K562 (cell line): ENCODE measurements around the gene MRPL38. TPM values are rescaled to one million over a fixed set of nuclear protein-coding genes. Genes with fewer than 3 reads are reported as not detected.

Experiments
- BHLHE40 ChIP-seq: IDR thresholded peaks from 2 replicates; pipeline ENCODE4 v1.6.1; 2011; ENCODE audit warnings: low read length, improper control_type of control experiment
- CBX3 ChIP-seq, 2 experiments: IDR thresholded peaks; 1 replicate in 1 of 2; 2 replicates in 1 of 2; pipeline ENCODE4 v1.6.1; 2012; ENCODE audit warnings: inconsistent platforms in 2 of 2, low read length in 2 of 2, borderline replicate concordance in 1 of 2, control low read depth in 1 of 2
- CHD1 ChIP-seq: fragments of 200-600 bp; sonication (generic); IDR thresholded peaks from one replicate; pipeline ENCODE4 v1.6.1; 2012; ENCODE audit warnings: mild to moderate bottlenecking, moderate library complexity, low read length, inconsistent platforms
- CHD2 ChIP-seq: IDR thresholded peaks from 2 replicates; pipeline ENCODE4 v1.6.1; 2011; ENCODE audit warnings: low read depth, low read length
- DMBX1 ChIP-seq: fragments of 250-450 bp; sonication (Bioruptor Pico); IDR thresholded peaks from 2 replicates; pipeline ENCODE4 v1.8.0; 2022; ENCODE audit warnings: inconsistent platforms, mild to moderate bottlenecking, moderate library complexity, borderline replicate concordance
- GTF2B ChIP-seq: IDR thresholded peaks from 2 replicates; pipeline ENCODE4 v1.6.1; 2011; ENCODE audit not compliant: insufficient read length; ENCODE audit errors: extremely low read depth
- HEY1 ChIP-seq: fragments of 250-450 bp; sonication (Bioruptor Pico); IDR thresholded peaks from 2 replicates; pipeline ENCODE4 v1.5.0; 2020; ENCODE audit warnings: mild to moderate bottlenecking, moderate library complexity, borderline replicate concordance
- KAT8 ChIP-seq: fragments of 450-650 bp; IDR thresholded peaks from 2 replicates; pipeline ENCODE4 v1.6.1; 2016; ENCODE audit warnings: low read depth, mild to moderate bottlenecking
- KLF16 ChIP-seq: IDR thresholded peaks from 2 replicates; pipeline ENCODE4 v1.6.1; 2016; ENCODE audit warnings: antibody characterized with exemption
- MTA3 ChIP-seq: fragments of 450-650 bp; formaldehyde crosslinking; IDR thresholded peaks from 2 replicates; pipeline ENCODE4 v1.6.1; 2017; ENCODE audit warnings: mild to moderate bottlenecking, borderline replicate concordance
- PREB ChIP-seq: sonication (generic); formaldehyde crosslinking; IDR thresholded peaks from 2 replicates; pipeline ENCODE4 v1.8.1; 2023; ENCODE audit warnings: mild to moderate bottlenecking, missing genetic modification reagents
- SIN3A ChIP-seq, 2 experiments: fragments of 150-350 bp in 1 of 2; IDR thresholded peaks; 2 replicates each; pipeline ENCODE4 v1.6.1; 2011 to 2016; ENCODE audit warnings: borderline replicate concordance in 2 of 2, low read depth in 2 of 2, low read length in 2 of 2, mild to moderate bottlenecking in 2 of 2, moderate library complexity in 2 of 2; ENCODE audit not compliant: control insufficient read depth in 1 of 2
- SIX5 ChIP-seq, 2 experiments: IDR thresholded peaks; 2 replicates each; pipeline ENCODE4 v1.6.1; 2011; ENCODE audit warnings: low read length in 2 of 2, borderline replicate concordance in 1 of 2, low read depth in 1 of 2, mild to moderate bottlenecking in 1 of 2, moderate library complexity in 1 of 2; ENCODE audit not compliant: insufficient read depth in 1 of 2
- SRSF1 ChIP-seq: fragments of 200-400 bp; formaldehyde crosslinking; IDR thresholded peaks from 2 replicates; pipeline ENCODE4 v1.6.1; 2017; ENCODE audit warnings: mild to moderate bottlenecking, low read depth, low read length, moderate library complexity
- THRB ChIP-seq: fragments of 450-650 bp; formaldehyde crosslinking; conservative IDR thresholded peaks from 2 replicates; pipeline ENCODE4 v1.4.0; 2022; ENCODE audit warnings: mild to moderate bottlenecking, missing genetic modification characterization
- ZNF12 ChIP-seq: sonication (generic); formaldehyde crosslinking; IDR thresholded peaks from 2 replicates; pipeline ENCODE4 v1.4.0; 2020; ENCODE audit warnings: mild to moderate bottlenecking, missing genetic modification reagents
- ZNF408 ChIP-seq: fragments of 250-450 bp; sonication (Bioruptor Pico); IDR thresholded peaks from 2 replicates; pipeline ENCODE4 v1.4.0; 2020; ENCODE audit warnings: low read depth, mild to moderate bottlenecking, moderate library complexity
- ZNF592 ChIP-seq: fragments of 450-650 bp; IDR thresholded peaks from 2 replicates; pipeline ENCODE4 v1.6.1; 2017; ENCODE audit warnings: antibody characterized with exemption, mild to moderate bottlenecking
- ZNF668 ChIP-seq: fragments of 250-450 bp; sonication (Bioruptor Pico); IDR thresholded peaks from 2 replicates; pipeline ENCODE4 v1.8.0; 2022; ENCODE audit warnings: mild to moderate bottlenecking, inconsistent platforms
- ZZZ3 ChIP-seq: fragments of 450-650 bp; IDR thresholded peaks from 2 replicates; pipeline ENCODE4 v1.6.1; 2016; ENCODE audit warnings: antibody characterized with exemption, mild to moderate bottlenecking, moderate library complexity
- polyA plus RNA-seq, 8 experiments: library from polyadenylated mRNA; depleted of rRNA in 4 of 8; stranded (reverse) in 5 of 8; unstranded in 3 of 8; fragments of >200 nt; fragmentation: Nextera tagmentation in 2 of 8; fragmentation: Illumina TruSeq in 1 of 8; extraction: Ambion mirVana in 2 of 8; extraction: Trizol in 1 of 8; gene quantifications; 2 replicates each; pipeline versions ENCODE4 v1.2.1 to v1.2.3, GENCODE V29; 2011 to 2014; ENCODE audit warnings: inconsistent platforms in 1 of 8, missing spikeins in 1 of 8
- total RNA-seq, 7 experiments: library from RNA; depleted of rRNA in 6 of 7; stranded (reverse); fragments of >200 nt in 6 of 7; fragmentation: Illumina TruSeq in 2 of 7; extraction: Trizol in 2 of 7; gene quantifications; 2 replicates each; pipeline versions ENCODE4 v1.2.1 to v1.2.3, GENCODE V29; 2011 to 2021; ENCODE audit warnings: low replicate concordance in 1 of 7

MRPL38 gene
- total and polyA plus RNA-seq, 9 of the 15 experiments (the other 6 are each of a cell fraction or from before 2014, with no cell fraction given), result 4.5 to 154 (median 48.5) TPM

- TF ChIP-seq ZNF592, result peak; percentile 60
- TF ChIP-seq SRSF1, result no peak
- peak in 1 of 2 experiments; percentile 48; a peak in 2 of 3 replicates for TF ChIP-seq CBX3 (IDR thresholded peaks at IDR 0.05; ENCODE audit: borderline replicate concordance in 1 of 2, low read length in 2 of 2)
- no peak for TF ChIP-seq ZNF668 (CRISPR knock-in tag)
- no peak; the same call in 1 of the 2 replicates for TF ChIP-seq ZNF12 (CRISPR knock-in tag)
- no peak for TF ChIP-seq ZZZ3
- TF ChIP-seq KLF16, result no peak
- TF ChIP-seq MTA3, result peak; percentile 84
- no peak for TF ChIP-seq SIX5 (IDR thresholded peaks at IDR 0.05; ENCODE audit: borderline replicate concordance in 1 of 2, insufficient read depth in 1 of 2, low read depth in 1 of 2, low read length in 2 of 2)
- no peak for TF ChIP-seq THRB (CRISPR knock-in tag)
- 0 out of 2 replicates have a peak, but pooled peaks have one; percentile 37 for TF ChIP-seq DMBX1 (CRISPR knock-in tag)
- no peak for TF ChIP-seq PREB (CRISPR knock-in tag)
- no peak for TF ChIP-seq HEY1 (CRISPR knock-in tag)
- peak in 1 of 2 experiments; percentile 69; a peak in 2 of 4 replicates for TF ChIP-seq SIN3A (IDR thresholded peaks at IDR 0.05; ENCODE audit: borderline replicate concordance in 2 of 2, control insufficient read depth in 1 of 2, low read depth in 2 of 2, low read length in 2 of 2)
- no peak for TF ChIP-seq ZNF408
- TF ChIP-seq CHD2, result no peak
- TF ChIP-seq CHD1, result no peak
- TF ChIP-seq KAT8, result no peak
- no peak for TF ChIP-seq BHLHE40
- no peak for TF ChIP-seq GTF2B
Measured at GRCh38 chr17:75904749-75905521, at the start of gene MRPL38 (continued).
